HL-60/S4 treated with phorbol 12-myristate 13-acetate at 8.2 ng/mL for 4 days and 3 days (cell line): ENCODE data around the gene TULP4.
"Not testable (repeated sequence)": the region's sequence is repeated elsewhere in the genome, so short reads cannot be mapped to it uniquely, and the experiment has no call there.

ENCODE experiments used
- in situ Hi-C: fragments of 300-500 bp; cut with MboI; formaldehyde crosslinking; loops from 2 replicates; pipeline ENCODE4 v1.15.0; 2022; ENCODE audit warnings: low sequenced_read_pairs

Gene TULP4

GRCh38 chr6:158324136-158324535 is 11.9 kb downstream of the TULP4 start:
- in situ Hi-C loops = no loop called here

DNA sequence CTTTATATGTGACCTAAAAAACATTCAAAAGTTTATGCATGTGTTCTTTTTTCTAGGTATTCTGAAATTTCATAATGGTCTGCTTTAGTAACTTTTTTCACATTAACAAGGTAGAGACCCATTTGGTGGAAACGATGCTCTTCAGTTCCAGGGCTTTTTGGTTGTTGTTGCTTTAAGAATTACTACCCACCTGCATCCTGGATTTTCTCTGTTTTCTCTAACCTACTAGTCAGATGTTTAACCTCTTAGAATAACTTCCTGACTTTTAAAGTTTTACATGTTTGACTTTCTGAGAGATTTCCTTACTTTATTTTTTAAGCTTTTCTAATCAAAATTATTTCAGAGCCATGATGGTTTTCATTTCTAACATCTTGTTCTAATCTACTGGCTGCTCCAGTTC is 14.9 kb downstream of the TULP4 start:
- in situ Hi-C loops = no loop called here

- in situ Hi-C loops = no loop called here
These were observed 16.7 kb downstream of the TULP4 start for GRCh38 chr6:158328952-158329351.

DNA sequence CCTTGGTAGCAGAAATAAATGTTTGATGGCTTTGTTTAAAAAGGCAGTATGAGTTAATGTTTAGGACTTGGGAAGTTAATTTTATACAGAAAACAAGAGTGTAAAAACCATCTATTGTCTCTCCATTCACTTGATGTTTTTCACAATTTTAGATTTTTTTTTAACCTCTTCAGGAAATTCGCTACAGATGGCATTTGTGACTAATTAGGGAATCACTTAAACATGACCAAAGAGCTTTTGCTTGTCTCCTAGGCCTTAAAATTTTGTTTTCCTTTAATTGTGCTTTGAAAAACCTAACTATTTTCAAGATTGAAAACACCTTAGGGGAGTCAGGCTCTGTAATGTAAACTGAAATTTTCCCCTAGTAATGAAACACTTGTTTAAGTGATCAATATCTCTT is 17.3 kb downstream of the TULP4 start:
- in situ Hi-C loops = no loop called here

DNA sequence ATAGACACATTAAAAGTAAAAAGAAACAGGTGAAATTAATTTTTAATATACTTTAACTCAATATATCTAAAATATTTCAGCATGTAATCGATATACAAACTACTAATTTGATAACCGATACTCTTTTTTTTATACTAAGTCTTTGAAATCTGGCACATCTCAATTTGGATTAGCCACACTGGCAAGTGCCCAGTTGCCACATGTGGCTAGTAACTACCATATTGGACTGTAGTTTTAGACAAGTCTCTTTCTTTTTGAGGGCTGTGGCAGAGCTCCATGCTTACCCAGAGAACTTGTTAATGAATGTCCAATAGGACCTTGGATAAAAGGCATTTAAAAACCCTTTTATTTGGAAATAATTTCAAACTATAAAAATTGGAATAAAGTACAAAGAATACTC is 17.8 kb downstream of the TULP4 start:
- in situ Hi-C loops = no loop called here

- in situ Hi-C loops = no loop called here
These were observed 20.0 kb downstream of the TULP4 start for GRCh38 chr6:158332237-158332636.

DNA sequence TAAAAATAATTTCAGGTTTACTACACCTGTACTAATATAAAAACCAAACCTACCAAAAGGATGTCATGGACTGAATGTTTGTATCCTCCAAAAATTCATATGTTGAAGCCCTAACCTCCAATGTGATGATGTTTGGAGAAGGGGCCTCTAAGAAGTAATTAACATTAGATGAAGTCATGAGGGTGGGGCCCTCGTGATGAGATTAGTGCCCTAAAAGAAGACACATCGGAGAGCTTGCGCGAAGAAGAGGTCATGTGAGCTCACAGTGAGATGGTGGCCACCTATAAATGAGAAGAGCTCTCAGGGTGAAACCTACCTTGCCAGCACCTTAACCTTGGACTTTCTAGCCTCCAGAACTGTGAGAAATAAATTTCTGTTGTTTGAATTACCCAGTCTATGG is 20.8 kb downstream of the TULP4 start:
- in situ Hi-C loops = no loop called here

DNA sequence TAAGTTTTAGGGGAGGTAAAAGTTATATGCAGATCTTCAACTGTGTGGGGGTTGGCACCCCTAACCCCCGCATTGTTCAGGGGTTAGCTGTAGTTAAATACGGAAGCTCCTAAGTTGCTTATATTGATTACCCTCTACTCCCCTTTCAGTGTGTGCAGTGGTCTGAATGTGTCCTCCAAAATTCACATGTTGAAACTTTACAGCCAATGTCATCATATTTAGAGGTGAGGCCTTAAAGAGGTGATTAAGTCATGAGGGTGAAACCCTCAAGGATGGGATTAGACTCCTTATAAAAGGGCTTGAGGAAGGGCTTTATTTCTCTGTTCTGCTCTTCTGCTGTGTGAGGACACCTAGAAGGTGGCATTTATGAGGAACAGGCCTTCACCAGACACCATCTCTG is 22.3 kb downstream of the TULP4 start:
- in situ Hi-C loops = no loop called here

DNA sequence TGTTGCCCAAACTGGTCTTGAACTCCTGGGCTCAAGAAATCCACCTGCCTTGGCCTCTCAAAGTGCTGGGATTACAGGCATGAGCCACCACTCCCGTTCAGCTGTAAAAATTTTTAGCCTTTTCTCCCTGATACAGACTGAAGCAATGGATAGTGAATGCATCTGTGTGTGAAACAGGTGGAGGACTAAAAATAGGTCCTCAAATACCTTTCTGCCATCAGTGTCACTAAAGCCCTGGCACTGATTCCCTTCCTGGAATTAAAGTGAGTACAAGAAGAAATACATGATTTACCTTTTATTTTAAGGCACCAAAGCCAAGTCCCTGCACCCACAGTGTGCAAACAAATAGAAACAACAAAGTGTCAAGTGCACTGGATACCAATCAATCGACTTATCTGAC is 25.1 kb downstream of the TULP4 start:
- in situ Hi-C loops = no loop called here

DNA sequence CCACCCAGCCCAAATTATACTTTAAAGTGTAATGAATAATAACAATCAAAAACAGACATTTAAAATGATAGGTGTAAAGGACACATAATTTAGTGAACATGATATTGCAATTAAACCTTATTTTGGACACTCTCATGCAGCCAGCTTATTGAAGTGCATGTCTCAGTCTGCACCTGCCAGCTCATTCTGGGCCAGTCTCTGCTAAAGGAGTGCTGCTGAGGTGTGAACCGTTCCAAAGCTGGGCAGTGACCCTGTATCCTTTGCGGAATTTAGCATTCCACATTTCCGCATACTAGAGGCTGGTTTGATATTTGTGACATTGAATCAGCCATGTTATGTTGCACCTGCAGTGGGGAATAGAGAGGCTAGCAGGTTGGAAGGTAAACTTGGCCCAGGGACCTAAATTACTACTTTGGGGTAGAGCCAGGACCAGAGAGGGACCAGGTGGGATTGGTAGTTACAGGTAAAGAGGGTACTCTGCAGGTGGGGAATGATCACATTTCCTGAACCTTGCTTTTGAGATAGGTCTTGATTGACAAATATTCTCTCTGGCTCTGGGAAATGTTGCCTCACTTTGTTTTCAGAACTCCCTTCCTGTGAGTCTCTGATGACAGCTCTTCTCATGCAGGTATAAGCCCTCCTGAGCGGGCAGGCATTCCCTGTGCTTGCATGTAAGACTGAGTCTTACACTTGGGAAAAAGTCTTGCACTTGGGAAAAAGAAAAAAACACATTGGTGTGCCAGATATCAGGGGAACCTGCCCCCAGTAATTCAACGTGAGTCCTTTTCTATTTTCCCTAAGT is 26.2 kb downstream of the TULP4 start:
- in situ Hi-C loops = no loop called here

DNA sequence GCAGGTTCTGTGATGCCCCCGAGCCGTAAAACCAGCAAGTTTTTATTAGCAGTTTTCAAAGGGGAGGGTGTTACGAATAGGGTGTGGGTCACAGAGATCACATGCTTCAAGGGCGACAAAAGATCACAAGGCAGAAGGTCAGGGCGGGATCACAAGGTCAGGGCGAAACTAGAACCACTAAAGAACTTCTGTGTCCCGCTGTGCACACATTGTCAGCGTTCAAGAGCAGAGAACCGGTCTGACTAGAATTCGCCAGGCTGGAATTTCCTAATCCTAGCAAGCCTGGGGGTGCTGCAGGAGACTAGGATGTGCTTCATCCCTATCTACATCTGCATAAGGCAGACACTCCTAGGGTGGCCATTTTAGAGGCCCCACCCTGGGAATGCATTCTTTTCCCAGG is 26.9 kb downstream of the TULP4 start:
- in situ Hi-C loops = not testable (repeated sequence)

GRCh38 chr6:158340252-158340651 is 28.0 kb downstream of the TULP4 start:
- in situ Hi-C loops = no loop called here

GRCh38 chr6:158344534-158344933 is 32.3 kb downstream of the TULP4 start:
- in situ Hi-C loops = no loop called here

DNA sequence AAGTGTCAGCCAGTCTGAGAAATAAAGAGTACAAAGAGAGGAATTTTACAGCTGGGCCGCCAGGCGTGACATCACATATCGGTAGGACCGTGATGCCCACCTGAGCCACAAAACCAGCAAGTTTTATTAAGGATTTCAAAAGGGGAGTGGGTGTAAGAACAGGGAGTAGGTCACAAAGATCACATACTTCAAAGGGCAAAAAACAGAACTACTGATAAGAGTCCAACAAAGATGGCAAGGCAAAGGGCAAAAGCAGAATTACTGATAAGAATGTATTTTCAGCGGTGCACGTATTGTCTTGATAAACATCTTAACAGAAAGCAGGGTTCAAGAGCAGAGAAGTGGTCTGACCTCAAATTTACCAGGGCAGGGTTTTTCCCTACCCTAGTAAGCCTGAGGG is 33.2 kb downstream of the TULP4 start:
- in situ Hi-C loops = not testable (repeated sequence)

DNA sequence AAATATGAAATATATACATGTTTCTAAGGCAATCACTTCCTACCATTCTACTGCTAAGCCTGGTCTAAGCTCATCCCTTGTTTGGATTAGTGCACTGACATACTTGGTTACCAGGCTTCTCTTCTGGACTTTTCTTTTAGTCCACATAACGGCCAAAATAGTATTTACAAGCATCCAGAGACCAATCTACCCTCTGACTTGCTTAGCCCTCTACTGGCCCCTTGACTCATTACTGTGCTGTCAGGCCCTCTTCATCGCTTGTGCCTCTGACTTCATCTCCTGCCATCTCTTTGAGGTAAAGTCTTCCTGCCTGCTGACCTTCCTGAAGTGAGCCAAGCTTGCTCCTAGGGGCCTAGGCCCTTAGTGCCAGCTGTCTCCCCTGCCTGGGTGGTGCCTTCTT is 35.1 kb downstream of the TULP4 start:
- in situ Hi-C loops = no loop called here

GRCh38 chr6:158348737-158349504 is 36.7 kb downstream of the TULP4 start:
- in situ Hi-C loops = not testable (repeated sequence)

DNA sequence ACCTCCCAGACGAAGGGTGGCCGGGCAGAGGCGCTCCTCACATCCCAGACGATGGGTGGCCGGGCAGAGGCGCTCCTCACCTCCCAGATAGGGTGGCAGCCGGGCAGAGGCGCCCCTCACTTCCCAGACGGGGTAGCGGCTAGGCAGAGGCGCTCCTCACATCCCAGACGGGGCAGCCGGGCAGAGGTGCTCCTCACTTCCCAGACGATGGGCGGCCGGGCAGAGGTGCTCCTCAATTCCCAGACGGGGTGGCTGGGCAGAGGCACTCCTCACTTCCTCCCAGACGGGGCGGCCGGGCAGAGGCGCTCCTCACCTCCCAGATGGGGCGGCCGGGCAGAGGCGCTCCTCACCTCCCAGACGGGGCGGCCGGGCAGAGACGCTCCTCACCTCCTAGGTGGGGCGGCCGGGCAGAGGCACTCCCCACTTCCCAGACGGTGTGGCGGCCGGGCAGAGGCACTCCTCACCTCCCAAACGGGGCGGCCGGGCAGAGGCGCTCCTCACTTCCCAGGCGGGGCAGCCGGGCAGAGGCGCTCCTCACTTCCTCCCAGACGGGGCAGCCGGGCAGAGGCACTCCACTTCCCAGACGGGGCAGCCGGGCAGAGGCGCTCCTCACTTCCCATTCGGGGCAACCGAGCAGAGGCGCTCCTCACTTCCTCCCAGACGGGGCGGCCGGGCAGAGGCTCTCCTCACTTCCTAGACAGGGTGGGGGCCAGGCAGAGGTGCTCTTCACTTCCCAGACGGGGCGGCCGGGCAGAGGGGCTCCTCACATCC is 37.4 kb downstream of the TULP4 start:
- in situ Hi-C loops = not testable (repeated sequence)

- in situ Hi-C loops = not testable (repeated sequence)
These were observed 38.5 kb downstream of the TULP4 start for GRCh38 chr6:158350731-158351130.

GRCh38 chr6:158353883-158354877 is 41.9 kb downstream of the TULP4 start:
- in situ Hi-C loops = no loop called here
